IPS-NIHi7 (cell line): ENCODE results near the gene CADPS2.
"Not testable (repeated sequence)": the region's sequence is repeated elsewhere in the genome, so short reads cannot be mapped to it uniquely, and the experiment has no call there.

ENCODE experiments used
- DNase-seq: peaks from one replicate; pipeline ENCODE4 v3.0.0; 2012; ENCODE audit warnings: mixed read lengths; ENCODE audit errors: extremely low spot score

CADPS2 gene

GRCh38 chr7:122674502-122674901 is 211.8 kb downstream of the CADPS2 start:
- no peak for DNase-seq

GRCh38 chr7:122673951-122674350 is 212.3 kb downstream of the CADPS2 start:
- no peak for DNase-seq

- no peak for DNase-seq
Observed at GRCh38 chr7:122672536-122672935, 213.7 kb downstream of the CADPS2 start.

- DNase-seq, result no peak
Observed at GRCh38 chr7:122663733-122664132, 222.5 kb downstream of the CADPS2 start.

- no peak for DNase-seq
Observed at GRCh38 chr7:122658856-122659255, 227.4 kb downstream of the CADPS2 start.

- no peak for DNase-seq
Observed at GRCh38 chr7:122653685-122654084, 232.6 kb downstream of the CADPS2 start.

GRCh38 chr7:122652876-122653275 is 233.4 kb downstream of the CADPS2 start:
- DNase-seq, result no peak

- DNase-seq, result no peak
Observed at GRCh38 chr7:122651451-122651850, 234.8 kb downstream of the CADPS2 start.

- DNase-seq, result no peak
Observed at GRCh38 chr7:122643250-122643649, 243.0 kb downstream of the CADPS2 start.

GRCh38 chr7:122638459-122638858 is 247.8 kb downstream of the CADPS2 start:
- no peak for DNase-seq

- no peak for DNase-seq
Observed at GRCh38 chr7:122637784-122638183, 248.5 kb downstream of the CADPS2 start.

GRCh38 chr7:122635481-122635880 is 250.8 kb downstream of the CADPS2 start:
- not testable (repeated sequence) for DNase-seq

- DNase-seq, result no peak
Observed at GRCh38 chr7:122633472-122633871, 252.8 kb downstream of the CADPS2 start.

GRCh38 chr7:122632238-122632637 is 254.0 kb downstream of the CADPS2 start:
- DNase-seq, result no peak

- no peak for DNase-seq
Observed at GRCh38 chr7:122629412-122629953, 256.8 kb downstream of the CADPS2 start.

- no peak for DNase-seq
Observed at GRCh38 chr7:122628651-122629411, 257.4 kb downstream of the CADPS2 start.

GRCh38 chr7:122626785-122627184 is 259.5 kb downstream of the CADPS2 start:
- DNase-seq, result no peak

GRCh38 chr7:122622682-122623081 is 263.6 kb downstream of the CADPS2 start:
- DNase-seq, result no peak

GRCh38 chr7:122619664-122620063 is 266.6 kb downstream of the CADPS2 start:
- DNase-seq, result no peak

- no peak for DNase-seq
Observed at GRCh38 chr7:122618585-122619189, 267.6 kb downstream of the CADPS2 start.

GRCh38 chr7:122616951-122617350 is 269.3 kb downstream of the CADPS2 start:
- DNase-seq, result no peak

- DNase-seq, result no peak
Observed at GRCh38 chr7:122605929-122606328, 280.3 kb downstream of the CADPS2 start.

- no peak for DNase-seq
Observed at GRCh38 chr7:122604251-122604650, 282.0 kb downstream of the CADPS2 start.
